HG03575 (cell line): Measurements from ENCODE around the gene CNTN5.
"Not testable (repeated sequence)": the region's sequence is repeated elsewhere in the genome, so short reads cannot be mapped to it uniquely, and the experiment has no call there.

Experiments used
- ATAC-seq: cut with Tn5 transposase; IDR thresholded peaks from one replicate; pipeline ENCODE4 v1.9.1; 2021; ENCODE audit not compliant: unreplicated experiment, insufficient number of reproducible peaks, low FRiP score; ENCODE audit errors: extremely low read depth

CNTN5 gene

GRCh38 chr11:99781074-99781473 lies 760.3 kb downstream of the CNTN5 start:
- ATAC-seq = no peak

- ATAC-seq = no peak
Observed at GRCh38 chr11:99791354-99791753, 770.6 kb downstream of the CNTN5 start.

- no peak for ATAC-seq
Observed at GRCh38 chr11:99795999-99796398, 775.2 kb downstream of the CNTN5 start.

GRCh38 chr11:99803501-99803900 lies 782.8 kb downstream of the CNTN5 start:
- no peak for ATAC-seq

GRCh38 chr11:99812516-99812915 lies 791.8 kb downstream of the CNTN5 start:
- no peak for ATAC-seq

GRCh38 chr11:99814021-99814420 lies 793.3 kb downstream of the CNTN5 start:
- no peak for ATAC-seq

GRCh38 chr11:99814738-99815137 lies 794.0 kb downstream of the CNTN5 start:
- no peak for ATAC-seq

- ATAC-seq = no peak
Observed at GRCh38 chr11:99818991-99819390, 798.2 kb downstream of the CNTN5 start.

- ATAC-seq = no peak
Observed at GRCh38 chr11:99822846-99823565, 802.3 kb downstream of the CNTN5 start.

GRCh38 chr11:99836739-99837138 lies 816.0 kb downstream of the CNTN5 start:
- ATAC-seq = not testable (repeated sequence)

- ATAC-seq = no peak
Observed at GRCh38 chr11:99841885-99842284, 821.1 kb downstream of the CNTN5 start.

- no peak for ATAC-seq
Observed at GRCh38 chr11:99865951-99866350, 845.2 kb downstream of the CNTN5 start.

GRCh38 chr11:99881610-99882009 lies 860.9 kb downstream of the CNTN5 start:
- no peak for ATAC-seq

GRCh38 chr11:99884750-99885149 lies 864.0 kb downstream of the CNTN5 start:
- no peak for ATAC-seq

- ATAC-seq = no peak
Observed at GRCh38 chr11:99887481-99887880, 866.7 kb downstream of the CNTN5 start.

- ATAC-seq = no peak
Observed at GRCh38 chr11:99893811-99894210, 873.1 kb downstream of the CNTN5 start.

GRCh38 chr11:99901175-99901574 lies 880.4 kb downstream of the CNTN5 start:
- no peak for ATAC-seq

GRCh38 chr11:99911116-99911515 lies 890.4 kb downstream of the CNTN5 start:
- ATAC-seq = no peak

GRCh38 chr11:99916078-99916477 lies 895.3 kb downstream of the CNTN5 start:
- ATAC-seq = no peak

GRCh38 chr11:99918761-99919160 lies 898.0 kb downstream of the CNTN5 start:
- ATAC-seq = no peak

- ATAC-seq = no peak
Observed at GRCh38 chr11:99920956-99921355, 900.2 kb downstream of the CNTN5 start.
